Suppressor macrophage treated with lipopolysaccharide for 4 hours (primary cell): ENCODE results near the gene TXN2.
"Not testable (repeated sequence)": the region's sequence is repeated elsewhere in the genome, so short reads cannot be mapped to it uniquely, and the experiment has no call there.

ENCODE experiments used
- DNase-seq: peaks from one replicate; pipeline ENCODE4 v3.0.0-alpha.2; 2020

The TXN2 gene

DNA sequence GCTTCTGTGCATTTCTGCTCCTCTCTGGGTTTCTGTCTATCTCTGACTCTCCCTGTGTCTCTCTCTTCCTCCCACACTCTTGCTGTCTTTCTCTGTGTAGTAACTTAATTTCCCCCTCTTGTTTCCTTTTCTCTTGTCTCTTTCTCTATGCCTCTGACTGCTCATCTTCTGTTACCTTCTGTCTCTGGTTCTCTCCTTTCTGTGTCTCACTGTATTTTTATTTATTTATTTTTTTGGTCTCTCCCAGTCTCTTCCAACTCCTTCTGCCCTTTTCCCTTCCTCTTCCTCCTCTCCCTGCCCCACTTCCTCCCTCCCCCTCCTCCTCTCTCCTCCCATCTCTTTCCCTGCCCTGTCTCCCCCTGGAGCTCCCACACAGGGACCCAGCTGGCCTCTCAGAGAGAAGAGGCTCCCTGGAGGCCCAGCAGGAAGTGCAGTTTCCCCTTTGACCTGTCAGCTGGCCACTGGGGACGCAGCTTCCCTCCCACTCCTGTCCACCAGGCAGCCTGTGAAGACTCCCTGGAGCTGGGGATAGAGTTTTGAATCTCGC lies 55.4 kb downstream of the TXN2 start:
- peak; percentile 59 for DNase-seq

DNA sequence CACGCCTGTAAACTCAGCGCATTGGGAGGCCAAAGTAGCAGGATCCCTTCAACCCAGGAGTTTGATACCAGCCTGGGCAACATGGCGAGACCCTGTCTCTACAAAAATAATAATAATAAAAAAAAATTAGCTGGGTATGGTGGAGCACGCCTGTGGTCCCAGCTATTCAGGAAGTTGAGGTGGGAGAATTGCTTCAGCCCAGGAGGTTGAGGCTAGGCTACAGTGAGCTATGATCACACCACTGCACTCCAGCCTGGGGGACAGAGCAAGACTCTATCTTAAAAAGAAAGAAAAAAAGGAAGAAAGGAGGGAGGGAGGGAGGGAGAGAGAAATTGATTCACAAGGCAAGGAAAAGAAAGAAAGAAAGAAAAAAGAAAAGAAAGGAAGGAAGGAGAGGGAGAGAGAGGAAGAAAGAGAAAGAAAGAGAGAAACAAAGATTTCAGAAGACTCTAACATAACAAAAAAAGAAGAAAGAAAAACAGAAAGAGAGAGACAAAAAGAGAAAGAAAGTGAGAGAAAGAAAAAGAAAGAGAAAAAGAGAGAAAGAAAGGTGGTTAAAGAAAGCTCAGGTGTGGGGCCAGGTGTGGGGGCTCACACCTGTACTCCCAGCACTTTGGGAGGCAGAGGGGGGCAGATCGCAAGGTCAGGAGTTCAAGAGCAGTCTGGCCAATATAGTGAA lies 56.4 kb downstream of the TXN2 start:
- peak; percentile 16 for DNase-seq

- DNase-seq = not testable (repeated sequence)
Measured at GRCh38 chr22:36424466-36424865, 57.0 kb downstream of the TXN2 start.

DNA sequence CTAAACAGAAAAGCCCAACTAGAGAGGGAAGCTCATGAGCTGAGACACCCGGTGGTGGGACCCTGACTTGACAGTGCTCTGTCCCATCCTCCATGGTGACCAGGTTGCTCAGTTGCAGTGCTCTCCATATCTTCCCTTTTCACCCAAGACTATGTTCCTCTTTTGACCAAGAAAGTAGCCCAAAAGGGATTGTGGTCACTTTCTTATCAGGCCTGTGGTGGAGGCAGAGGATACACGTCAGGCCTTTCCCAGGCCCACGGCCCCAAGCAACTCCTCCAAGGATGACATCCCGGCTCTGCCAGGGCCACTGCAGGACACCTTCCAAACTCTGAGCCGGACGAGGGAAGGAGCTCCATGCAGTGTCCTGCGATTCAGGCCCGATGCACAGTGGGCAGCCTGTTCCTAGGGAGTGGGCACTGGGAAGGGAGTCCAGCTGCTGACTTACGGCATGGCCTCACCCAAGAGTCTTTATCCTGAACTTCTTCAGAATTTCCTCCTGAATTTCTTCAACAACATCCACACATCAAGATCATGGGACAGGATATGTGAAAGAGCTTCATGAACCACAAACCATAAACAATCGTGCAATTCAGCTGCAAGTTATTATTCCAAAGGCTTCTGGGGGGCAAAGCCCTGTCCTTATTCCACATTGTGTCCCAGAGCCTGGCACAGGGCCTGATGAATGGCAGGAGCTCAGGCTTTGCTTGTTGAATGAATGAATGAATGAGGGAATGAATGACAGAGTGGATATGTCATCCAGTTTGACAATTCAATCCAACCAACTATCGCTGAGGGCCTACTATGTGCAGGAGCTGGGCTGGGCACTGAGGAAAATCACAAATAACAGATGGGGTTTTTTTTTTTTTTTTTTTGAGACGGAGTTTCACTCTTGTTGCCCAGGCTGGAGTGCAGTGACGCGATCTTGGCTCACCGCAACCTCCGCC lies 57.7 kb downstream of the TXN2 start:
- DNase-seq = peak; percentile 63

DNA sequence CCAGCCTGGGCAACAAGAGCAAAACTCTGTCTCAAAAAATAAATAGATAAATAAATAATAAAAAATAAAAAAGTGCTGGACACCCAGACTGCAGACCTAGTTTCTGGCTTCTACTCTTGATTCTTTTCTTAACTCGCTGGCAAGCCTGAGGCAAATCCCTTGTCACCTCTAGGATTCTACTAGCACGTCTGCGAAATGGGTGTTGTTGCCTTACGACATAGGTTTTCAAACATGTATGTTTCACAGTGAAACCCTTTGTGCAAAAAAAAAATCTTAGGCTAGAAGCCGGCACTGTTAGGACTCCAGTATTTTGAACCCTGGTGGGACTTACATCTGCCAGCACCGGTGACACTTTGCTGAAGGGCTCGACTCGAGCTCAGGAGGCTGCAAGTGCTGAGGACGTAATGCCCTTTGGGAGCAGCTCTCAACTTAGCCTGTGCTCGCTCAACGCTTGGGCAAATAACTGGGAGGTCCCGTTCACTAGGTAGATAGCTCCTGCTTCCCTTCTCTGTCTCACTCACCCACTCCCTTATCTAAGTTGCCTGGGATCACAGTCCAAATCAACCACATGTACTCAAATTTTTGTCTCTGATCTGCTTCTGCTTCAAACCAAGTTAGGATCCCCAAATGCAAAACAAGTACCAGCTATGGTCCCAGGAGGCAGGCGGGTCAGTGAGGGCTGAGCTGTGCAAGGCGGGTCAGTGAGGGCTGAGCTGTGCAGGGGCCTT lies 59.0 kb downstream of the TXN2 start:
- no peak for DNase-seq

- DNase-seq = no peak
Measured at GRCh38 chr22:36419912-36420882, 61.2 kb downstream of the TXN2 start.

GRCh38 chr22:36419177-36419911 lies 62.1 kb downstream of the TXN2 start:
- DNase-seq = peak; percentile 90

GRCh38 chr22:36417281-36417686 lies 64.2 kb downstream of the TXN2 start:
- DNase-seq = no peak
